RWPE2 (cell line): ENCODE results near the gene NEK6.

Source experiments
- ATAC-seq: fragments of 200-7000 bp; cut with Tn5 transposase; 3 replicates; pipeline ENCODE4 v1.9.1; 2021; ENCODE audit warnings: low read depth
- DNase-seq: peaks from one replicate; pipeline ENCODE4 v3.0.0-alpha.2; 2020; ENCODE audit warnings: low spot score
- H3K27ac ChIP-seq: fragments of 450-650 bp; 2 replicates; pipeline ENCODE4 v1.5.1; 2017; ENCODE audit warnings: mild to moderate bottlenecking; ENCODE audit not compliant: poor library complexity, severe bottlenecking
- H3K27me3 ChIP-seq: fragments of 250-450 bp; sonication (Bioruptor Pico); 2 replicates; pipeline ENCODE4 v1.5.1; 2021; ENCODE audit warnings: mild to moderate bottlenecking, moderate library complexity; ENCODE audit not compliant: insufficient read depth, poor library complexity, severe bottlenecking
- H3K36me3 ChIP-seq: fragments of 250-450 bp; sonication (Bioruptor Pico); 2 replicates; pipeline ENCODE4 v1.5.1; 2020; ENCODE audit warnings: low read depth, mild to moderate bottlenecking, moderate library complexity
- H3K4me1 ChIP-seq: fragments of 250-450 bp; sonication (Bioruptor Pico); 2 replicates; pipeline ENCODE4 v1.5.1; 2021; ENCODE audit warnings: mild to moderate bottlenecking, moderate library complexity; ENCODE audit not compliant: insufficient read depth, poor library complexity, severe bottlenecking
- H3K4me3 ChIP-seq: fragments of 250-450 bp; sonication (Bioruptor Pico); 2 replicates; pipeline ENCODE4 v1.5.1; 2021; ENCODE audit warnings: mild to moderate bottlenecking, moderate library complexity; ENCODE audit not compliant: severe bottlenecking
- H3K9me3 ChIP-seq: fragments of 250-450 bp; sonication (Bioruptor Pico); 2 replicates; pipeline ENCODE4 v1.5.1; 2021; ENCODE audit warnings: mild to moderate bottlenecking, moderate library complexity; ENCODE audit not compliant: severe bottlenecking
- CTCF ChIP-seq: fragments of 450-650 bp; IDR thresholded peaks from one replicate; pipeline ENCODE4 v1.5.1; 2017; ENCODE audit warnings: mild to moderate bottlenecking, moderate library complexity; ENCODE audit not compliant: poor library complexity, severe bottlenecking

NEK6 gene

DNA sequence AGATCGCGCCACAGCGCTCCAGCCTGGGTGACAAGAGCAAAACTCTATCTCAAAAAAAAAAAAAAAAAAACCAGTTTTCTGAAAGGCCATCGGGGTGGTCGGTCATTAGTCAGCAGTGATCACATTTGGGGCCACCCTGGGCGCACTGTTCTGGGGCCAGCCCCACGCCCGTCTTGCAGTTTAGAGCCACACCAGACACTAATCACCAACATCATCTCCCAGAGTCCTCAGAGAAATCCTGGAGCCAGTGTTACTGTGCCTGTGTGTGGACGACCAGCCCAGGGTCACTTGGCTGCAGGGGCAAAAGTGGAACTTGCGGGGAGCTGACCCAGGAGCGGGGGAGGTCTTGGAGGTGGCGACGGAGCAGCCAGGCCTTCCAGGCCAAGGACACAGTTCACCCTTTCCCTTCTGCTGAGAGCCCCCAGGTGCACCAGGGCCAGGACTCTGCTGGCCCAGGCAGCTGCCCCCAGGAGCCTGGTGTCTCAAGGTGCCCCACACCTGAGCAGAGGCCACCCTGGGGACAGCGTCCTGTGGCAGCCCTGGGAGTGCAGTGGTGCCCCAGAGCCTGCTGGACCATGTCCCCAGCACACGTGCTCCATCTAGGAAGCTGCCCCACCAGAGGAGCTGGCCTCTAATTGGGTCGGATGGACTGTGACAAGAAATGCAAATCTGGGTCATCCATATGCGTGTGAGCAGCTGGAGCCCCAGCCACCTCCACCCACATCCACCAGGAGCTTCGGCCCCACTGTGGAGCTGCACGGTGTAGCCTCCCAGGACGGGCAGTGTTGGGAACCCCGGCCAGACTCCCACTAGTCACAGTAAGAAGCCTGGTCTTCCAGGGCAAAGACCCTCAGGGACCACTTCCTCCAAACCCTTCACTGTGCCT, 51.1 kb downstream of the NEK6 start:
- ATAC-seq (no peak), DNase-seq (no peak)
- Histone ChIP-seq H3K4me1 (peaks cover 24% of the 10 kb centered on the region), H3K27ac (peak overlapping the region; percentile 65), H3K27me3 (no peaks in the 10 kb centered on the region), H3K9me3 (no peaks in the 10 kb centered on the region), H3K4me3 (no peak overlapping the region), H3K36me3 (peaks cover 55% of the 10 kb centered on the region)
- TF ChIP-seq CTCF = no peak

DNA sequence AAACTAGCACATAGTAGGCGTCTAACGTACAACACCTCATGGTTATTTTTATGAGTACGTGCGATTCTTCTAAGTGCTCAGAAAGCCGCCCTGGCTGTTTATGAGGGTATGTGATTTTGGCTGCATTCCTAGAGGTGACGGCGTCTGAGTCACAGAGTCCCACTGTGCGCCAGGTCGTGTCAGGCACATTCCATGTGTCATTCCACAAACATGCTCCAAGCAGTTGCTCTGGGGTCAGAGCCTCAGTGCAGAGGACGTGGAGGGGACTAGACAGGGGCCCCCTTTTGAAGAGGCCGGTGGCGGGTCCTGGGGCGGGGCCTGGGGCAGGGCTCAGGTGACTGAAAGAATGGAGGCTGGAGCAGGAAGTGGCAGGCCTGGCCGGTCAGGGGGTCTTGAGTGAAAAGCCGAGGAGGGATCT, 51.9 kb downstream of the NEK6 start:
- H3K27ac ChIP-seq = peak overlapping the region; percentile 65
- no peak for TF ChIP-seq CTCF
- ATAC-seq = peak; percentile 89
- no peaks in the 10 kb centered on the region for H3K9me3 ChIP-seq
- DNase-seq = peak; percentile 88
- H3K27me3 ChIP-seq = no peaks in the 10 kb centered on the region
- no peak overlapping the region for H3K4me3 ChIP-seq
- H3K4me1 ChIP-seq = peaks cover 24% of the 10 kb centered on the region
- peaks cover 51% of the 10 kb centered on the region for H3K36me3 ChIP-seq

DNA sequence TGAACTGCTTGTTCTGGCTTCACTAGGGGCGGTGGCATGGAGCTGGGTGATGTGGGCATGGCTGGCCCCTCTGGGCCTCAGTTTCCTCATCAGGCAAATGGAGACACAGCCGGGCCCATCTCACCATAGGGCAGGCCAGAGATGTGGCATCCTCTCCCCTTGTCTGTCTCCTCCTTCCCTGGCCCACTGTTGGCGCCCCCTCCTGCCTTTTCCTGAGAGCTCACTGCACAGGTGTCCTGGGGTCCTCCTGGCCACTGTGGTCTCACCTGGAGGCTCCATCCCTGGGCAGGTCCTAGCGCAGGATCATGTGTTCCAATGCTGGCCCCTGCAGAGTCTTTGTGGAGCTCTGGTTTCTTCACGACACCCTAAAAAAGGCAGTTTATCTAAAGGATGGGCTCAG, 53.5 kb downstream of the NEK6 start:
- ATAC-seq (no peak), DNase-seq (no peak)
- Histone ChIP-seq H3K36me3 (peaks cover 57% of the 10 kb centered on the region), H3K9me3 (no peaks in the 10 kb centered on the region), H3K27me3 (no peaks in the 10 kb centered on the region), H3K27ac (peak overlapping the region; percentile 65), H3K4me3 (no peak overlapping the region), H3K4me1 (peaks cover 16% of the 10 kb centered on the region)
- TF ChIP-seq CTCF = no peak

DNA sequence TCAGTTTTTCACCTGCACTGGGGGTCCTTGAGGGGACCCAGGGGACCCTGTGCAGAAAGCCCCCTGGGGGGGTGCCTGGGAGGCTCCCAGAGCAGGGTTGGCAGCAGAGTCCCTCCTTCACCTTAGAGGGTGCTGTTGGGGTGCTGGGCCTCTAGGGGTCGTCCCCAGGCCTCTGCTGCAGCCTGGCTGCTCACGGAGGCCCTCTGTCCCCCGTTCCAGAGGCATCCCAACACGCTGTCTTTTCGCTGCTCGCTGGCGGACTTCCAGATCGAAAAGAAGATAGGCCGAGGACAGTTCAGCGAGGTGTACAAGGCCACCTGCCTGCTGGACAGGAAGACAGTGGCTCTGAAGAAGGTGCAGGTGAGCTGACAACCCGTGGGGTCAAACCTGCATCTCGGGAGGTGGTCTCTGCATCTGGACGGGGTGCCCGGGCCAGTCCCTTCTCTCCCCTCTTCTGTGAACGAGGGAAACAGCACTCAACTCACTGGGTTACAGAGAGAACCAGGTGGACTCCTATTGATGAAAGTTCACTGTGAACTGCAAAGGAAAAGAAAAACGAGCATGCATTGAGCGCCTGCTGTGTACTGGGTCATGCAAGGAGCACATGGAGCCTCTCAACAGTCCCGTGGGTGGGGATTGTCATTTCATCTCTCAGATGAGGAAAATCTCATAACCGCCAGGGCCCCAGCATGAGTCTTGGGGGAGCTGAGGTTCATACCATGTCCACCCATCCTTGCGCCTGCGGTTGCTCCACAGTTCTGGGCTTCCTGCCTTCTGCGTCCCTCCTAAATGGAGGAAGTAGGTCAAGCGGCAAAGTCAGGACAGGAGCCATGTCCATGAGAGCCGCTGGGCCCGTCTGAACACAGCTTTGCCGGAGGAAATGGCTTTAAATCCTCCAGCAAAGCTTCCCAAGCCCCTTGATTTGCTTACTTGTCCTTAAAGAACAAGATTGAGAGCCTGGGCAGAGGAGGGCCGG, 54.8 kb downstream of the NEK6 start:
- no peak overlapping the region for H3K4me3 ChIP-seq
- H3K27ac ChIP-seq = no peak overlapping the region
- H3K27me3 ChIP-seq = no peaks in the 10 kb centered on the region
- H3K9me3 ChIP-seq = no peaks in the 10 kb centered on the region
- TF ChIP-seq CTCF = no peak
- DNase-seq (no peak), ATAC-seq (no peak)
- H3K36me3 ChIP-seq = peaks cover 61% of the 10 kb centered on the region
- peaks cover 10% of the 10 kb centered on the region for H3K4me1 ChIP-seq
